Mesenchymal stem cell (in vitro differentiated cells and primary cell): ENCODE data around the gene MSMP.

Experiments used
- DNase-seq: peaks from one replicate; pipeline ENCODE4 v3.0.0-alpha.2; 2013
- H2AFZ ChIP-seq: one replicate; pipeline ENCODE4 v1.6.1; 2013; ENCODE audit warnings: low read depth, mild to moderate bottlenecking, control low read depth, inconsistent platforms, low read length, moderate library complexity
- H2AK5ac ChIP-seq: 2 replicates; pipeline ENCODE4 v1.6.1; 2013; ENCODE audit warnings: low read length, moderate library complexity, mild to moderate bottlenecking, inconsistent platforms; ENCODE audit not compliant: severe bottlenecking
- H2BK120ac ChIP-seq: one replicate; pipeline ENCODE4 v1.6.1; 2013; ENCODE audit warnings: low read depth, mild to moderate bottlenecking, inconsistent platforms, low read length, moderate library complexity
- H2BK12ac ChIP-seq, 2 experiments: one replicate each; pipeline ENCODE4 v1.6.1; 2013; ENCODE audit warnings: inconsistent platforms in 2 of 2, low read length in 2 of 2, mild to moderate bottlenecking in 2 of 2, moderate library complexity in 2 of 2, control low read depth in 1 of 2
- H2BK15ac ChIP-seq: one replicate; pipeline ENCODE4 v1.6.1; 2013; ENCODE audit warnings: mild to moderate bottlenecking, low read depth, inconsistent platforms; ENCODE audit not compliant: poor library complexity, severe bottlenecking
- H2BK5ac ChIP-seq: 2 replicates; pipeline ENCODE4 v1.6.1; 2013; ENCODE audit warnings: low read depth, mild to moderate bottlenecking, low read length, control low read depth, inconsistent platforms; ENCODE audit not compliant: poor library complexity, severe bottlenecking
- H3K14ac ChIP-seq, 2 experiments: one replicate each; pipeline ENCODE4 v1.6.1; 2013; ENCODE audit warnings: inconsistent platforms in 2 of 2, low read length in 2 of 2, control low read depth in 1 of 2, mild to moderate bottlenecking in 1 of 2, moderate library complexity in 1 of 2
- H3K18ac ChIP-seq, 2 experiments: one replicate each; pipeline ENCODE4 v1.6.1; 2013; ENCODE audit warnings: inconsistent platforms in 2 of 2, low read length in 2 of 2, control low read depth in 1 of 2, low read depth in 1 of 2, mild to moderate bottlenecking in 1 of 2
- H3K23ac ChIP-seq, 2 experiments: one replicate each; pipeline ENCODE4 v1.6.1; 2013; ENCODE audit warnings: inconsistent platforms in 2 of 2, low read length in 2 of 2, mild to moderate bottlenecking in 2 of 2, moderate library complexity in 2 of 2, control low read depth in 1 of 2
- H3K27ac ChIP-seq: 2 replicates; pipeline ENCODE4 v1.5.1; 2013; ENCODE audit warnings: mild to moderate bottlenecking, moderate library complexity, low read length, control low read depth, inconsistent platforms; ENCODE audit not compliant: poor library complexity, severe bottlenecking
- H3K27me3 ChIP-seq, 2 experiments: 2 replicates each; pipeline versions ENCODE4 v1.6.1 to v1.7.0; 2013; ENCODE audit warnings: low read length in 2 of 2, mild to moderate bottlenecking in 2 of 2, moderate library complexity in 2 of 2, control low read depth in 1 of 2, inconsistent platforms in 1 of 2; ENCODE audit not compliant: control insufficient read depth in 1 of 2, insufficient read depth in 1 of 2
- H3K36me3 ChIP-seq, 2 experiments: 2 replicates each; pipeline versions ENCODE4 v1.6.1 to v1.7.0; 2013; ENCODE audit warnings: low read length in 2 of 2, control low read depth in 1 of 2, inconsistent platforms in 1 of 2, low read depth in 1 of 2, mild to moderate bottlenecking in 1 of 2; ENCODE audit not compliant: insufficient read depth in 2 of 2, control insufficient read depth in 1 of 2
- H3K4ac ChIP-seq, 2 experiments: one replicate each; pipeline ENCODE4 v1.6.1; 2013; ENCODE audit warnings: inconsistent platforms in 2 of 2, low read length in 2 of 2, mild to moderate bottlenecking in 2 of 2, moderate library complexity in 2 of 2, control low read depth in 1 of 2, low read depth in 1 of 2
- H3K4me1 ChIP-seq: 2 replicates; pipeline ENCODE4 v1.6.1; 2013; ENCODE audit warnings: low read depth, low read length, control low read depth; ENCODE audit not compliant: control insufficient read depth, insufficient read depth
- H3K4me2 ChIP-seq: 2 replicates; pipeline ENCODE4 v1.6.1; 2013; ENCODE audit warnings: low read length, mild to moderate bottlenecking, inconsistent platforms; ENCODE audit not compliant: poor library complexity, severe bottlenecking
- H3K4me3 ChIP-seq, 2 experiments: 2 replicates each; pipeline versions ENCODE4 v1.5.1 to v1.7.0; 2013; ENCODE audit warnings: low read length in 2 of 2, mild to moderate bottlenecking in 2 of 2, control low read depth in 1 of 2, low read depth in 1 of 2; ENCODE audit not compliant: insufficient read depth in 1 of 2
- H3K79me1 ChIP-seq: replicated peaks from 2 replicates; pipeline ENCODE4 v1.6.1; 2013; ENCODE audit warnings: mild to moderate bottlenecking, control low read depth, low read length, inconsistent platforms; ENCODE audit not compliant: poor library complexity, severe bottlenecking
- H3K9ac ChIP-seq: 2 replicates; pipeline ENCODE4 v1.7.0; 2013; ENCODE audit warnings: mild to moderate bottlenecking, low read length, moderate library complexity
- H3K9me3 ChIP-seq: 2 replicates; pipeline ENCODE4 v1.7.0; 2013; ENCODE audit warnings: mild to moderate bottlenecking, low read length; ENCODE audit not compliant: control insufficient read depth
- H4K8ac ChIP-seq: one replicate; pipeline ENCODE4 v1.6.1; 2013; ENCODE audit warnings: inconsistent platforms, mild to moderate bottlenecking, low read length, moderate library complexity
- H4K91ac ChIP-seq: one replicate; pipeline ENCODE4 v1.6.1; 2013; ENCODE audit warnings: mild to moderate bottlenecking, low read length, inconsistent platforms
- WGBS: methylation state at CpG from one replicate; pipeline ENCODE4 v1.1.7; 2013; ENCODE audit warnings: mixed read lengths; 5-methylcytosine and 5-hydroxymethylcytosine counted together

The MSMP gene

DNA sequence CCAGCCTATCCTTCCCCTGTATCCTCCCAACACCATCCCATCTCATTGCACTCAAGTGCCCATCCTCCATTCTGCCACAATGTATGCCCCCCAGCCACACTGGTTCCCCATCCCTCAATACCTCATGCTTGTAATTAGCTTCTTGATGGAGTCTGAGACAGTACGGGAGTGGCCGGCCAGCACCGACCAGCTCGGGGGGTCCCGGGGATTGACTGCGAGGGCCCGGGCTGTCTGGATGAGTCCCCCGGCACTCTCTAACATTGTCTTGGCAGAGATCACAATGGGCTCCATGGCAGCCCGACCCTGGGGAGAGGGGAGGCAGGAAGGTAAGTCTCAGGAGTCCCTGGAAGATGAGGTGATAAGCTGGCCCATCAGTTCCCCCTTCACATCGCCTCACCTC, 47.1 kb downstream of the MSMP start:
- Histone ChIP-seq H2AK5ac (no peak overlapping the region), H2BK15ac (no peak overlapping the region), H3K9ac (no peak overlapping the region), H3K14ac (no peak overlapping the region), H3K9me3 (no peaks in the 10 kb centered on the region), H3K4me3 (no peak overlapping the region), H2BK12ac (no peak overlapping the region), H2BK120ac (no peak overlapping the region), H3K23ac (no peak overlapping the region), H3K27ac (no peak overlapping the region), H3K18ac (no peak overlapping the region), H3K36me3 (peaks cover 81 to 94% of the 10 kb centered on the region in 2 experiments), H3K4ac (no peak overlapping the region), H2AFZ (no peak overlapping the region), H3K4me1 (no peaks in the 10 kb centered on the region), H4K91ac (no peak overlapping the region), H4K8ac (no peak overlapping the region), H3K79me1 (peaks cover 54% of the 10 kb centered on the region), H2BK5ac (no peak overlapping the region), H3K4me2 (no peak overlapping the region), H3K27me3 (no peaks in the 10 kb centered on the region)
- DNase-seq, result no peak
- 96% methylated on average over 10 of the region's 10 CpGs for WGBS

DNA sequence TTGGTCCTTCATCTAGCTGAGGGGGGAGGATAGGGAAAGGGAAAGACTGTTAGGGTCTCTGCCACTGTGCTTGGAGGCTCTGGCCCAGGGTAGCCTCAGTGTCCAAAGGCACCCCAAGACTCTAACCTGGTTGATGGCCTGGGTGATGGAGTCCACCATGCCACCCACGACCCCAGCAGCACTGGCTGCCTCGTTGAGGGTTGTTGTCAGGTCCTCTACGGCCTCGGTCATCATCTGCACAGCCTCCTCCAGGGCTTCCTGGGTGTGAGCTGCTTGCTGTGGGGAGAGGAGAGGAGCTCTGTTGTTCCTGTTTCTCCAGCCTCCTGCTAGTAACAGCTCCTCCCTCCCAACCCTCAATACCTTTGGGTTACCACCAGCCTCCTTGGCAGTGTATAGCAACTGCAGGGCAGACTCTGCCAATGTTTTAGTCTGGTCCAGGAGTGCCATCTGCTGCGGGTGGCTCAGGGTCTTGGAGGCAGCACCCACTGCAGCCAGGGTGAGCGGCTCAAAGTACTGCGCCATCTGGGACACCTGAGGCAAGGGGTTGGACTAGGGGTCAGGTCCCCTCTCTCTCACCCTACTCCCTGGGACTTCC, 48.1 kb downstream of the MSMP start:
- no peak overlapping the region for H3K4ac ChIP-seq
- no peak overlapping the region for H2AFZ ChIP-seq
- no peaks in the 10 kb centered on the region for H3K4me1 ChIP-seq
- H2AK5ac ChIP-seq, result no peak overlapping the region
- H4K91ac ChIP-seq, result peak overlapping the region; percentile 16
- H2BK15ac ChIP-seq, result no peak overlapping the region
- no peak overlapping the region for H3K23ac ChIP-seq
- H3K9me3 ChIP-seq, result no peaks in the 10 kb centered on the region
- H3K4me3 ChIP-seq, result no peak overlapping the region
- H3K9ac ChIP-seq, result no peak overlapping the region
- H3K14ac ChIP-seq, result no peak overlapping the region
- no peak overlapping the region for H2BK12ac ChIP-seq
- peaks cover 45% of the 10 kb centered on the region for H3K79me1 ChIP-seq
- H3K18ac ChIP-seq, result no peak overlapping the region
- WGBS, result 99% methylated on average over 5 of the region's 7 CpGs
- H3K27me3 ChIP-seq, result no peaks in the 10 kb centered on the region
- no peak for DNase-seq
- no peak overlapping the region for H3K4me2 ChIP-seq
- no peak overlapping the region for H4K8ac ChIP-seq
- H3K36me3 ChIP-seq, result peaks cover 76 to 94% of the 10 kb centered on the region in 2 experiments
- no peak overlapping the region for H2BK120ac ChIP-seq
- H3K27ac ChIP-seq, result no peak overlapping the region
- H2BK5ac ChIP-seq, result no peak overlapping the region

DNA sequence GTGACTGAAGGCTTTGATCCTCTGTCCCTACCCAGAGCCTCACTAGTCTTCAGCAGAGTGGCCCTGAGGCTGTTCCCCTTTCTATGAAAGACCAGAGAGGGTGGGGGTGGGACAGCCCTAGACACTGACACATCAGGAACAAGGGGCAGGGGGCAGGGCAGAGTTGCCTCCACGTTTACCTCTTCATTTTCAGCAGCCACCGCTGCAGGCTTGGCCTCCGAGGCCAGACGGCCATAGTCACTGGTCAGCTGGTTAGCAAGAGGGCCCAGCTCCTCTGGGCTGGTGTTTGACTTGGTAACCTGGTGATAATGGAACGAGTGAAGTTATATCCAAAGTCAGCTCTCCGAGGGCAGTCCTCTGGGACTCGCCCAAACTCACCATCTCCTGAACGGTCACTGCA, 48.7 kb downstream of the MSMP start:
- no peak overlapping the region for H2AK5ac ChIP-seq
- no peak overlapping the region for H2BK15ac ChIP-seq
- no peak overlapping the region for H3K4me2 ChIP-seq
- H4K91ac ChIP-seq, result no peak overlapping the region
- no peak overlapping the region for H2BK5ac ChIP-seq
- peaks cover 40% of the 10 kb centered on the region for H3K79me1 ChIP-seq
- no peak overlapping the region for H3K4me3 ChIP-seq
- H4K8ac ChIP-seq, result no peak overlapping the region
- H3K27ac ChIP-seq, result no peak overlapping the region
- no peak for DNase-seq
- H3K23ac ChIP-seq, result no peak overlapping the region
- 96% methylated on average over 8 of the region's 8 CpGs for WGBS
- no peak overlapping the region for H2AFZ ChIP-seq
- H2BK120ac ChIP-seq, result no peak overlapping the region
- no peak overlapping the region for H3K9ac ChIP-seq
- no peaks in the 10 kb centered on the region for H3K27me3 ChIP-seq
- H3K4me1 ChIP-seq, result no peaks in the 10 kb centered on the region
- H3K9me3 ChIP-seq, result no peaks in the 10 kb centered on the region
- no peak overlapping the region for H3K14ac ChIP-seq
- H3K18ac ChIP-seq, result no peak overlapping the region
- peaks cover 72 to 94% of the 10 kb centered on the region in 2 experiments for H3K36me3 ChIP-seq
- H2BK12ac ChIP-seq, result no peak overlapping the region
- H3K4ac ChIP-seq, result no peak overlapping the region

DNA sequence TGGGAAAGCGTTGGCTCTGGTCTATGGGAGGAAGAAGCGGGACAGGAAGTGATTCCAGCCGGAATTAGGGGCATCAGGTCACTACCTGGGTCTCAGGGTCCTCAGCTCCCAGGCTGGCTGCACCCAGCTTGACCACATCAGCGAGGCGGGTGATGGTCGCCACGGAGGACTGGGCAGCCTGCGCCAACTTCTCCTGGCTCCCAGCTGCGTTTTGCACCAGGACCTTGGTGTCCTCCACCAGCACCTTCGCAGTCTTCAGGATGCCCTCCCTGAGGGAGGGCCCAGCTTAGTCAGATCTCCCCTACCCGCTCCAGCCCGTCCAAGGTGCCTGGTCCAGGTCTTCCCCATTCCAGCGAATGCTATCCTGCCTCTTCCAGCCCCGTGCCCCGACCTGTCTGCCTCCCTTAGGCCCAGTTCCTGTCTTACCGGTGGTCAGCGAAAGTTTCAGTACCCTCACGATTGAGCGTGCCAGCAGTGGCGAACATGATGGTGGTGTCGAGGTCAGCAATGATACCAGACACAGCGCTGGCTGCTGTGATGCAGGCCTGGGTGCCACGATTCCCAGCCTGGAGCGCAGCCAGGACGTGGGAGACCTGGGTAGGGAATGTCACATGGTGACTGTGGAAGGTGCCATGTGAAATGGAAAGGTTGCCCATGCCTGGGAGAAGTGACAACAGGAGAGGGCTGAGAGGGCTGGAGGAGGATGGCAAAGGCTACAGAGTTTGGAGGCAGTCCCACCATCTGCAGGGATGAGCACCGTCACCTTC, 50.0 kb downstream of the MSMP start:
- Histone ChIP-seq H3K27me3 (no peaks in the 10 kb centered on the region), H3K18ac (no peak overlapping the region), H3K79me1 (peaks cover 39% of the 10 kb centered on the region), H3K36me3 (peaks cover 82 to 98% of the 10 kb centered on the region in 2 experiments), H4K8ac (no peak overlapping the region), H3K27ac (no peak overlapping the region), H2AK5ac (no peak overlapping the region), H3K23ac (no peak overlapping the region), H2BK120ac (no peak overlapping the region), H3K9ac (no peak overlapping the region), H3K4ac (no peak overlapping the region), H2BK15ac (no peak overlapping the region), H3K14ac (no peak overlapping the region), H4K91ac (no peak overlapping the region), H3K9me3 (no peaks in the 10 kb centered on the region), H2BK12ac (no peak overlapping the region), H3K4me1 (no peaks in the 10 kb centered on the region), H3K4me2 (no peak overlapping the region), H3K4me3 (no peak overlapping the region), H2AFZ (no peak overlapping the region), H2BK5ac (no peak overlapping the region)
- no peak for DNase-seq
- WGBS, result over 99% methylated on average over 26 of the region's 26 CpGs
